Testis (tissue), 3 donors: Measurements from ENCODE around the gene LHFPL3. TPM values are rescaled to one million over a fixed set of nuclear protein-coding genes. Genes with fewer than 3 reads are reported as not detected.

ENCODE experiments used
- DNase-seq: peaks from one replicate; pipeline ENCODE4 v3.0.0-alpha.2; 2019
- H3K27ac ChIP-seq, 2 donors: fragments of 200-600 bp; sonication (generic); one replicate each; pipeline ENCODE4 v1.5.1; 2019
- H3K27me3 ChIP-seq: fragments of 200-600 bp; sonication (generic); one replicate; pipeline ENCODE4 v1.5.1; 2019
- H3K36me3 ChIP-seq: fragments of 200-600 bp; sonication (generic); one replicate; pipeline ENCODE4 v1.5.1; 2017; ENCODE audit warnings: low read depth; ENCODE audit errors: missing control alignments
- H3K4me1 ChIP-seq: fragments of 200-600 bp; sonication (generic); one replicate; pipeline ENCODE4 v1.5.1; 2019
- H3K4me3 ChIP-seq, 2 donors: fragments of 200-600 bp; sonication (generic); one replicate each; pipeline ENCODE4 v1.5.1; 2017 to 2019
- H3K9me3 ChIP-seq: fragments of 200-600 bp; sonication (generic); one replicate; pipeline ENCODE4 v1.5.1; 2017
- CTCF ChIP-seq, 3 experiments: fragments of 450-650 bp in 2 of 3; fragments of 200-600 bp in 1 of 3; sonication (generic) in 1 of 3; IDR thresholded peaks; one replicate each; pipeline ENCODE4 v1.5.1; 2016 to 2019; ENCODE audit warnings: antibody characterized with exemption in 3 of 3, mild to moderate bottlenecking in 2 of 3, moderate library complexity in 1 of 3
- POLR2A ChIP-seq: fragments of 450-650 bp; IDR thresholded peaks from one replicate; pipeline ENCODE4 v1.6.1; 2017; ENCODE audit warnings: antibody characterized with exemption, mild to moderate bottlenecking, moderate library complexity
- WGBS, 2 donors: methylation state at CpG; one replicate each; pipeline ENCODE4 v1.1.5; 2018; 5-methylcytosine and 5-hydroxymethylcytosine counted together
- intact Hi-C: fragments of 100-400 bp; cut with DNase I; formaldehyde crosslinking; loops from one replicate; pipeline ENCODE4 v1.15.1; 2023; ENCODE audit warnings: low total_unique reads
- polyA plus RNA-seq: library from polyadenylated mRNA; stranded (reverse); fragments of 350-450 nt; fragmentation: Illumina TruSeq; extraction: RNeasy Lipid Tissue Mini Kit (QIAGEN cat#74804); gene quantifications from one replicate; pipeline ENCODE4 v1.2.3, GENCODE V29; 2014; ENCODE audit warnings: low read depth, low replicate concordance; ENCODE audit not compliant: insufficient read depth
- total RNA-seq, 2 donors: library from RNA; depleted of rRNA; stranded (reverse); fragments of >200 nt; gene quantifications; one replicate each; pipeline ENCODE4 v1.2.3, GENCODE V29; 2016

The LHFPL3 gene
- total and polyA plus RNA-seq, 3 donors from 2014 or later: 0.17 to 0.47 (median 0.19) TPM

- intact Hi-C loops: no loop called here
- Histone ChIP-seq H3K4me3 (no peak overlapping the region), H3K4me1 (no peaks in the 10 kb centered on the region), H3K9me3 (no peaks in the 10 kb centered on the region), H3K36me3 (no peaks in the 10 kb centered on the region), H3K27me3 (no peaks in the 10 kb centered on the region), H3K27ac (no peak overlapping the region)
- no peak for DNase-seq
- no peak for TF ChIP-seq CTCF (IDR thresholded peaks at IDR 0.05)
- TF ChIP-seq POLR2A: no peak
- WGBS, 2 donors: 70 to 83% methylated on average over 6 of the region's 6 CpGs
Measured at GRCh38 chr7:104807671-104808070, 479.3 kb downstream of the LHFPL3 start.

GRCh38 chr7:104809906-104810305 is 481.5 kb downstream of the LHFPL3 start:
- no peak for DNase-seq
- Histone ChIP-seq H3K36me3 (no peaks in the 10 kb centered on the region), H3K27ac (no peak overlapping the region), H3K9me3 (no peaks in the 10 kb centered on the region), H3K27me3 (no peaks in the 10 kb centered on the region), H3K4me3 (no peak overlapping the region), H3K4me1 (no peaks in the 10 kb centered on the region)
- intact Hi-C loops: no loop called here
- WGBS, 2 donors: 86 to 97% methylated on average over 2 of the region's 2 CpGs
- no peak for TF ChIP-seq CTCF (IDR thresholded peaks at IDR 0.05)
- TF ChIP-seq POLR2A: no peak

- Histone ChIP-seq H3K4me1 (no peaks in the 10 kb centered on the region), H3K27me3 (no peaks in the 10 kb centered on the region), H3K36me3 (no peaks in the 10 kb centered on the region), H3K9me3 (no peaks in the 10 kb centered on the region), H3K4me3 (no peak overlapping the region), H3K27ac (no peak overlapping the region)
- no peak for DNase-seq
- intact Hi-C loops: no loop called here
- WGBS, 2 donors: 60 to 73% methylated on average over 3 of the region's 3 CpGs
- no peak for TF ChIP-seq CTCF (IDR thresholded peaks at IDR 0.05)
- TF ChIP-seq POLR2A: no peak
Measured at GRCh38 chr7:104814126-104814525, 485.7 kb downstream of the LHFPL3 start.

GRCh38 chr7:104814671-104815400 is 486.4 kb downstream of the LHFPL3 start:
- Histone ChIP-seq H3K4me1 (no peaks in the 10 kb centered on the region), H3K27ac (no peak overlapping the region), H3K36me3 (no peaks in the 10 kb centered on the region), H3K27me3 (no peaks in the 10 kb centered on the region), H3K4me3 (no peak overlapping the region), H3K9me3 (no peaks in the 10 kb centered on the region)
- no peak for TF ChIP-seq POLR2A
- no peak for TF ChIP-seq CTCF (IDR thresholded peaks at IDR 0.05)
- no peak for DNase-seq
- intact Hi-C loops: no loop called here
- 71 to 87% methylated on average over 14 to 17 of the region's 17 CpGs for WGBS, 2 donors

- WGBS, 2 donors: 53 to 63% methylated on average over 2 of the region's 2 CpGs
- H3K27ac ChIP-seq: no peak overlapping the region
- no peaks in the 10 kb centered on the region for H3K9me3 ChIP-seq
- intact Hi-C loops: no loop called here
- no peak for TF ChIP-seq CTCF (IDR thresholded peaks at IDR 0.05)
- TF ChIP-seq POLR2A: no peak
- H3K27me3 ChIP-seq: no peaks in the 10 kb centered on the region
- H3K4me1 ChIP-seq: no peaks in the 10 kb centered on the region
- no peak overlapping the region for H3K4me3 ChIP-seq
- DNase-seq: no peak
- no peaks in the 10 kb centered on the region for H3K36me3 ChIP-seq
Measured at GRCh38 chr7:104816537-104816936, 488.1 kb downstream of the LHFPL3 start.
